ENCODE measurements around the gene CHN2.

Gene CHN2

DNA sequence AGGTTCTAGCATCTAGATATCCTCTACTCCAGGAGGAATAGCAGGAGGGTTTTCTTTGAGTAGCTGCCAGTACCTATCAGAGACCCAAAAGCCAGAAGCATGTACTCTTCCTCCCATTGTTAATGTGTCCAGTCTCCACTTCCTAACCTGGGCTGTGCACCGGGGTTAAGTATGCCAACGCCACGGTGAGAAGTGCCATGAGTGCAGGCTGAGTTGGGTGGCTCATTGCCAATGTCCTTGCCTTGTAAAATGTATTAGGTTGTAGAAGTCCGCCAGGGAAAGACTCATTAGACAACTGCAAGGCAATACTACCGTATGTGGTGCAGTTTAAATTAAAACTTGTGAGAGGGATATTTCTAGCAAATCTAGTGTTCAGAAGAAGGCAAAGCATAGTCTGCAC, 314.0 kb downstream of the CHN2 start:
- Histone ChIP-seq H3K9ac (ENCODE audit: low read length) (no peak overlapping the region), H3F3A (ENCODE audit: insufficient read depth) (no peaks in the 10 kb centered on the region), H4K20me1 (ENCODE audit: low read depth, low read length) (no peaks in the 10 kb centered on the region), H3K9me2 (replicated peaks; ENCODE audit: insufficient read depth, low read length) (no peaks in the 10 kb centered on the region), H3K27ac (ENCODE audit: low read depth, low read length) (no peak overlapping the region), H3K4me3 (ENCODE audit: insufficient read depth, low read length, poor library complexity, severe bottlenecking) (no peak overlapping the region), H2AFZ (ENCODE audit: low read depth, low read length, severe bottlenecking) (no peak overlapping the region), H3K27me3 (ENCODE audit: low read length) (no peaks in the 10 kb centered on the region), H3K9me3 (ENCODE audit: insufficient read depth, low read length) (no peaks in the 10 kb centered on the region), H3K4me2 (ENCODE audit: low read depth, low read length, poor library complexity, severe bottlenecking) (no peak overlapping the region), H3K79me2 (ENCODE audit: insufficient read depth, low read length) (no peaks in the 10 kb centered on the region), H3K36me3 (ENCODE audit: low read length) (no peaks in the 10 kb centered on the region)
- TF ChIP-seq EZH2phosphoT487 (conservative IDR thresholded peaks at IDR 0.05; ENCODE audit: low read length) = no peak
- TF ChIP-seq, protein P1, sequence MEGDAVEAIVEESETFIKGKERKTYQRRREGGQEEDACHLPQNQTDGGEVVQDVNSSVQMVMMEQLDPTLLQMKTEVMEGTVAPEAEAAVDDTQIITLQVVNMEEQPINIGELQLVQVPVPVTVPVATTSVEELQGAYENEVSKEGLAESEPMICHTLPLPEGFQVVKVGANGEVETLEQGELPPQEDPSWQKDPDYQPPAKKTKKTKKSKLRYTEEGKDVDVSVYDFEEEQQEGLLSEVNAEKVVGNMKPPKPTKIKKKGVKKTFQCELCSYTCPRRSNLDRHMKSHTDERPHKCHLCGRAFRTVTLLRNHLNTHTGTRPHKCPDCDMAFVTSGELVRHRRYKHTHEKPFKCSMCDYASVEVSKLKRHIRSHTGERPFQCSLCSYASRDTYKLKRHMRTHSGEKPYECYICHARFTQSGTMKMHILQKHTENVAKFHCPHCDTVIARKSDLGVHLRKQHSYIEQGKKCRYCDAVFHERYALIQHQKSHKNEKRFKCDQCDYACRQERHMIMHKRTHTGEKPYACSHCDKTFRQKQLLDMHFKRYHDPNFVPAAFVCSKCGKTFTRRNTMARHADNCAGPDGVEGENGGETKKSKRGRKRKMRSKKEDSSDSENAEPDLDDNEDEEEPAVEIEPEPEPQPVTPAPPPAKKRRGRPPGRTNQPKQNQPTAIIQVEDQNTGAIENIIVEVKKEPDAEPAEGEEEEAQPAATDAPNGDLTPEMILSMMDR (IDR thresholded peaks at IDR 0.05; ENCODE audit: insufficient read depth, low read length, poor library complexity, severe bottlenecking) = no peak

DNA sequence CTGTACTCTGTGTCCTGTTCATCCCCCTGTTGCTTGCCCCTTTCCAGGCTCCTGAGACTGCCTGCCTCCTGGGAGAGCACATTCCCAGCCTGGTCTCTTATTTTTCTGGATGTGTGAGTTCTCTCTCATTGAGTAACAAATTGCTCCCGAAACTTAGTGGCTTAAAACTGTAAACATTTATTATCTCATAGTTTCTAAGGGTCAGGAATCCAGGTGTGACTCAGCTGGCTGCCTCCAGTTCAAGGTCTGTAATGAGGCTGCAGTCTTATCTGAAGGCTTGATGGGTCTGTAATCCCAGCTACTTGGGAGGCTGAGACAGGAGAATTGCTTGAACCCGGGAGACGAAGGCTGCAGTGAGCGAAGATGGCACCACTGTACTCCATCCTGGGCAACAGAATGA, 315.5 kb downstream of the CHN2 start:
- Histone ChIP-seq H3K27me3 (ENCODE audit: low read length) (no peaks in the 10 kb centered on the region), H4K20me1 (ENCODE audit: low read depth, low read length) (no peaks in the 10 kb centered on the region), H3F3A (ENCODE audit: insufficient read depth) (no peaks in the 10 kb centered on the region), H3K27ac (ENCODE audit: low read depth, low read length) (no peak overlapping the region), H3K9me3 (ENCODE audit: insufficient read depth, low read length) (no peaks in the 10 kb centered on the region), H2AFZ (ENCODE audit: low read depth, low read length, severe bottlenecking) (no peak overlapping the region), H3K36me3 (ENCODE audit: low read length) (no peaks in the 10 kb centered on the region), H3K4me2 (ENCODE audit: low read depth, low read length, poor library complexity, severe bottlenecking) (no peak overlapping the region), H3K9ac (ENCODE audit: low read length) (no peak overlapping the region), H3K4me3 (ENCODE audit: insufficient read depth, low read length, poor library complexity, severe bottlenecking) (no peak overlapping the region), H3K9me2 (replicated peaks; ENCODE audit: insufficient read depth, low read length) (no peaks in the 10 kb centered on the region), H3K79me2 (ENCODE audit: insufficient read depth, low read length) (no peaks in the 10 kb centered on the region)
- TF ChIP-seq, protein P1 (IDR thresholded peaks at IDR 0.05; ENCODE audit: insufficient read depth, low read length, poor library complexity, severe bottlenecking) = no peak
- TF ChIP-seq EZH2phosphoT487 (conservative IDR thresholded peaks at IDR 0.05; ENCODE audit: low read length) = no peak

DNA sequence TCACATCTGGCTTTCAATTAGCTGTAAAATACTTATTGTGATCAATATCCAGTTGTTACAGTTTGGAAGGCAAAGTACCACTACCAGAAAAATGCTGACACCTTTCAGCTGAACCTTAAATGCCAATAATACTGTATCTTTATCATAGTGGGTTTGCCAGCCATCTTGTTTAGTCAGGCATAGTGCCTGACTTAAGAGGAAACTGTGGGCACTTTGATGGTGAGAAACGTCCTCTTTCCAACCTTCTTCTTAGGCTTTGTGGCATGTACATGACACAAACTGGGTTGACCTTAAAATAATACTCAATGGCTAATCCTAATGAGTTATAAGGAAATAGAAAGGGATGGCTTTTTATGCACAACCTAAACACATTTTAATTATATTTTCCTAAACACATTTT, 316.8 kb downstream of the CHN2 start:
- Histone ChIP-seq H3K4me2 (ENCODE audit: low read depth, low read length, poor library complexity, severe bottlenecking) (no peak overlapping the region), H3K9ac (ENCODE audit: low read length) (no peak overlapping the region)
- TF ChIP-seq EZH2phosphoT487 (conservative IDR thresholded peaks at IDR 0.05; ENCODE audit: low read length) = no peak
- TF ChIP-seq, protein P1 (IDR thresholded peaks at IDR 0.05; ENCODE audit: insufficient read depth, low read length, poor library complexity, severe bottlenecking) = no peak

More for the DNA sequence above, 316.8 kb downstream of the CHN2 start:
- Histone ChIP-seq H3K36me3 (ENCODE audit: low read length) (no peaks in the 10 kb centered on the region), H3K79me2 (ENCODE audit: insufficient read depth, low read length) (no peaks in the 10 kb centered on the region), H3K27ac (ENCODE audit: low read depth, low read length) (no peak overlapping the region), H3K4me3 (ENCODE audit: insufficient read depth, low read length, poor library complexity, severe bottlenecking) (no peak overlapping the region), H3F3A (ENCODE audit: insufficient read depth) (no peaks in the 10 kb centered on the region), H2AFZ (ENCODE audit: low read depth, low read length, severe bottlenecking) (no peak overlapping the region), H3K9me2 (replicated peaks; ENCODE audit: insufficient read depth, low read length) (no peaks in the 10 kb centered on the region), H4K20me1 (ENCODE audit: low read depth, low read length) (no peaks in the 10 kb centered on the region), H3K27me3 (ENCODE audit: low read length) (no peaks in the 10 kb centered on the region), H3K9me3 (ENCODE audit: insufficient read depth, low read length) (no peaks in the 10 kb centered on the region)
